ENCODE results near the gene FCHSD2.
"Not testable (repeated sequence)": the region's sequence is repeated elsewhere in the genome, so short reads cannot be mapped to it uniquely, and the experiment has no call there.

The FCHSD2 gene

DNA sequence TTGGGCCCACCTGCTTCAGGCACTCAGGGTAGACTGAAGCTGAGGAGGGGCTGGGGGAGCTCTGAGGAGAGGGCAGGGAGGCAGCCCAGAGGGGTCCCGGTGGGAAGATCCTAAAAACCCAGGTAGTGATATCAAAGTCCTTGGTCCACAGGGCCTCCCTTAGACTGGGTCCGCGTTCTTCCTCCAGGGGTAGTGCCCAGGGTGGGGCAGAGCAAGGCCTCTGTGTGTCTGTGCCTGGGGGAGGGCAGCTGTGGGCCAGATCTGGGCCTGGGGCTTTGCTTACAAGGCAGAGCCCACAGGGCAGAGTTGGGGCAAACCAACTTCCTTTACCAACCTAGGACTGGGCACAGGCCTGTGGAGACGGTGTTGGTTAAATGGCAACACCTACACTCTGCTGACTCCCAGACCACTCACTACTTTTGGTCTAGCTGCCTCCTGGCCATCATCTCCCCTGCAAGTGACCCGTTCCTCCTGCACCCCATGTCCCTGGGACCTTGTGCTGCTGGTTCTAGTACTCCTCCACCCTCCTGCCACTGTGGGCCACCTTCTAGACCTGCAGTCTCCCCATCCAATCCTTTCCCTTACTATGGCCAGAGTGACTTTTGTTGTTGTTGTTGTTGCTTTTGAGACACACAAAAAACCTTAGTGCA is 312.1 kb downstream of the FCHSD2 start:
- no peak for DNase-seq

DNA sequence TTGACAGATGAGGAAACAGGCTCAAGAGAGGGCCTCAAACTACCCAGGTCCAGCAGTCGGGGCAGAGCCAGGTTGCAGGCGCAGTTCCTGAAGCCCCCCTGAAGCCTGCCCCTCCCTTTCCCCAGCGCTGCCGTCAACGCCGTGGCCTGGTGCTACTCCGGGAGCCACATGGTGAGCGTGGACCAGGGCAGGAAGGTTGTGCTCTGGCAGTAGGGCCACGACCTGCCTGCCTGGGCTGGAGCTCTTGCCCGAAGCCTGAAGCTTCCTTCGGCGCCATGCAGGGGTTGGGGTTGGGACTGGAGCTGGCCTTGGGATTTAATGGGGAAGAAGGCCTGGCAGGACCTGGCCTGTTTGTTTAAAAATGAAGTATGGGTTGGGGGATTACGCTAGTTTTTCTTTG is 312.9 kb downstream of the FCHSD2 start:
- DNase-seq: no peak

DNA sequence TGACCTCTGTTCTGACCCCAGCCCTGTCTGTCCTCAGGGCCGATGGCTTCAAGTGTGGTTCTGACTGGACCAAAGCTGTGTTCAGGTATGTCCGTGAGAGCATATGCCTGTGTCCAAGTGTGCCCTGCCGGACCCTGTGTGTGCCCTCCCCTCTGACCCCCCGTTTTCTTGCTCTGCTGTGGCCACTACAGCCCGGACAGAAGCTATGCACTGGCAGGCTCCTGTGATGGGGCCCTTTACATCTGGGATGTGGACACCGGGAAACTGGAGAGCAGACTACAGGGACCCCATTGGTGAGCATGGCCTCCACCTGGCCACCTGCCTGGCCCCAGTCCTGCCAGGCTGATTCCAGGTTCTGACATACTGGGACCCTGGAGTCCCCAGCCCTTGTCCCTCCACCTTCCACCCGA is 313.4 kb downstream of the FCHSD2 start:
- DNase-seq: no peak

DNA sequence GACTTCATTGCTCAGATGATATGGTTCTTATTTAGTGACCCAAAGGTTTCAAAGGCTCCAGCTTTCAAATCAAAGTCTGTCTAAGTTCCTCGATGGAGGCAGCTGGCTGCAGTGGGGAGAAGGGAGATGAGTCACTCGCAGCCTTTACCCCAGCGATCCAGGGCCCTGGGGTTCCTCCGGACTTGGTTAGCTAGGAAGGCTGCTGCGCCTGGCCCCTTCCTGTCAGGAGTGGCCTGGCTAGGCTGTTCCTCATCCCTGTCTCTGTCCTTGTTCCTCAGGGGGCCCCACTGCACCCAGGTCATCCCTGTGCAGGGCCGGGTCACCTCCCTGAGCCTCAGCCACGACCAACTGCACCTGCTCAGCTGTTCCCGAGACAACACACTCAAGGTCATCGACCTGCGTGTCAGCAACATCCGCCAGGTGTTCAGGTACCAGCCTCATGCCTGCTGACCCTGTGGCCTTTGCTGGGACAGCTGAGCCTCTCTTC is 314.0 kb downstream of the FCHSD2 start:
- DNase-seq: no peak

DNA sequence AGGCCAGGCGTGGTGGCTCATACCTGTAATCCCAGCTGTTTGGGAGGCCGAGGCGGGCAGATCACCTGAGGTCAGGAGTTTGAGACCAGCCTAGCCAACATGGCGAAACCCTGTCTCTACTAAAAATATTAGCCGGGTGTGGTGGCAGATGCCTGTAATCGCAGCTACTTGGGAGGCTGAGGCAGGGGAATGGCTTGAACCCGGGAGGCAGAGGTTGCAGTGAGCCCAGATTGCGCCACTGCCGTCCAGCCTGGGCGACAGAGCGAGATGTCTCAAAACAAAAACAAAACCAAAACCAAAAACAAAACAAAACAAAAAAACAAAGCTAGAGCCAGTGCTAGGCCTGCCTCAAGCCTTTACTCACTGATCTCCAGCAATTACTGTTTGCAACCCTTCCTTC is 314.5 kb downstream of the FCHSD2 start:
- not testable (repeated sequence) for DNase-seq

DNA sequence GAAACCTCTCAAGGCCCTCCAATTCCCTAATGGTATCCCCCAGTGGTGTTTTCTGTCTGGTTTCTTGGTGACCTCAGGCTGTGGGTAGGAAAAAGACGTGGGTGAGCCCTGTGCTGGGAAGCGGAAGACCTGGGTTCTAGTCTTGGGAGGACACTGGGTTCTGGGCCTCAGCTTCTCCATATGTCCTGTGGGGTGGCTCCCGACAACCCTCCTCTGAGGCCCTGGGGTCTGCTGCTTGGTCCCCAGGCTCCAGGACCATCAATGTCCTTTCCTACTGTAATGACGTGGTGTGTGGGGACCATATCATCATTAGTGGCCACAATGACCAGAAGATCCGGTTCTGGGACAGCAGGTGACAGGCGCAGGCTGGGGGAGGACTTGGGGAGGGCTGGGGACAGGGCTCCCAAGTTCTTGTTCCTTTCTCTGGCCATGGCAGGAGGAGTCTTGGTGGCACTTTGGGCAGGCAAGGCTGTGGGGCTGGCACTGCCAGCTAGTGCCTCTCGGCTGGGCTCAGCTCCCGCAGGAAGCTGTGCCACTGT is 315.1 kb downstream of the FCHSD2 start:
- DNase-seq: no peak

DNA sequence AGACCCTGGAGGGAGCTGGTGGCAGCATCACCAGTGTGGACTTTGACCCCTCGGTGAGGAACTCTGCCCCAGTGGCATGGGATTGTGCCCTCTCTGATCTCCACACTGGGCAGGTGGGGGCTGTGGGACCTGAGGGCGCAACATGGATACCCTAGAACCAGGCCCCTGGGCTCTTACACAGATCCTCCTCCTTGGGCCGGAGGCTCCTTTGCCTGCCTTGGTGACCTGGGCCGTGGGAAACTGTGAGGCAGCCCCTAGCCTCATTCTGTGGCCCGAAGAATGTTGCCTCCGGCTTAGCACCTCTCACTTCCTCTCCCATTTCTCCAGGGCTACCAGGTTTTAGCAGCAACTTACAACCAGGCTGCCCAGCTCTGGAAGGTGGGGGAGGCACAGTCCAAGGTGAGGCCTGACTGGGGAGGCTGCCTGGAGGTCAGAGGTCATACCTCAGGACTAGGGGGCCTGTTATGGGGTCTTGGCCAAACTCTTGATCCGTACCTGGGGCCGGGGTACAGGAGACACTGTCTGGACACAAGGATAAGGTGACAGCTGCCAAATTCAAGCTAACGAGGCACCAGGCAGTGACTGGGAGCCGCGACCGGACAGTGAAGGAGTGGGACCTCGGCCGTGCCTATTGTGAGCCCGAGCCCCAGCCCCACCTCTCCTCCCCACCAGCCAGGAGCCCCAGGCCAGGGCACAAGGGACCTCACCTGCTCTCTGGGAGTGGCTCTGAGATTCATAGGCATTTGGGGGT is 315.8 kb downstream of the FCHSD2 start:
- no peak for DNase-seq

DNA sequence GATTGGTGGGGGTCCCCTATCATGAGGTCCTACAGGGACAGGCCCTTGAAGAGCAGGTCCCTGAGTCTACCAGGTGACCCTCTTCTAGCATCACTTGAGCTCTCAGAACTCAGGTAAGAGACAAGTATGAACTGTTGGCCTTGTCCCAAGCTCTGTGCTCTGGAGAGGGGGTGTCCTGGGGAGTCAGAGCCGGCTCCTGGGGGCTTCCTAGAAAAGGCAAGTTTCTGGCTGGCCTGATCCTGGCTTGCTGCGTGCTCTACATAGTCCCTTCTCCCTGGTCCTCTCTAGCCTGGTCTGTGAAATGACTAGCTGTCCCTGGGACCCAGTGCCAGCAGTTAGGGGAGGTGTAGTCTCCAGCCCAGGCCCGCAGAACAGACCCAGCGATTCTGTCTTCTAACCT is 316.5 kb downstream of the FCHSD2 start:
- DNase-seq: no peak

DNA sequence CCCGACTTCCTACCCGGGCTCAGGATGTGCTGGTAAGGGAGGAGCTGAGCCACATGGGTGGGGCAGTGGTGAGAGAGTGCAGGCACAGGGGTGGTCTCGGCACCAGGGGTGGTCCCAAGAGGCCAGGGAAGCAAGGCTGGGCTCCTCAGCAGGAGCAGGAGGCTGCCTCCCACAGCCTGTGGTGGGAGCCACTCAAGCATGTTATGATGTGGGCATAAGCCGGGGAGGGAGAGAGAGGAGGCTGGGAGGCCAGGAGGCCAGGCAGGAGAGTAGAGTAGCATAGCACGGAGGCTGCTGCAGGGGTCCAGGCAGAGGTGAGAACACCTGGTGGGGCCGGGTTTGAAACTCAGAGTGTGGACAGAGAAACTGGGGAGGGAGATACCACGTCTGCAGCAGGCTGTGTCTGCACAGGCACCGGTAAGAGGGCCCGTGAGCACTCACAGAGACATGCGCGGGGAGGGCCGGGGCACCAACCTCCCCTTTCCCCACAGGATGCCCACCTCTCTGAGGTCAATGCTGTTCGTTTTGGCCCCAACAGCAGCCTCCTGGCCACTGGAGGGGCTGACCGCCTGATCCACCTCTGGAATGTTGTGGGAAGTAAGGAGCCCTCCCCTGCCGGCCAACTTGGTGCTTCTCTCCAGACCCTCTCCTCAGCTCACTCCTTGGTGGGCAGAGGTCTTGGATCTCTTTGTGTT is 317.2 kb downstream of the FCHSD2 start:
- DNase-seq: no peak

DNA sequence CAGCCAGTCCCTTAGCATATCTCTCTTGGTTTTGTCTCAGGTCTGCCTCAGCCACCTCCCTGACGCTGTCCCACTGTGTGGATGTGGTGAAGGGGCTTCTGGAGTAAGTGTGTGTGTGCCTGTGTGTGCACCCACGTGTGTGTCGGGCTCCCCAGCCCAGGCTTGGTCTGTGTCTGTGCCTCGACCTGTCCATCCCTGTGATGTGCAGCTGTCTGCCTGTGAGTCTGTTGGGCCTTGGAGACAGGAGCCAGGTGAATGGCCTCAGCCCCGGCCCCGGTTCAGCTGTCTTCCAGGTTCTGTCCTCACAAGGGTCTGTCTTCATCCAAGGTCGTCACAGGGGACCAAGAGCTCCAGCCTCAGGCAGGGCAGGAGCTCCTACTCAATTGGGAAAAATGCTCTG is 318.1 kb downstream of the FCHSD2 start:
- no peak for DNase-seq

DNA sequence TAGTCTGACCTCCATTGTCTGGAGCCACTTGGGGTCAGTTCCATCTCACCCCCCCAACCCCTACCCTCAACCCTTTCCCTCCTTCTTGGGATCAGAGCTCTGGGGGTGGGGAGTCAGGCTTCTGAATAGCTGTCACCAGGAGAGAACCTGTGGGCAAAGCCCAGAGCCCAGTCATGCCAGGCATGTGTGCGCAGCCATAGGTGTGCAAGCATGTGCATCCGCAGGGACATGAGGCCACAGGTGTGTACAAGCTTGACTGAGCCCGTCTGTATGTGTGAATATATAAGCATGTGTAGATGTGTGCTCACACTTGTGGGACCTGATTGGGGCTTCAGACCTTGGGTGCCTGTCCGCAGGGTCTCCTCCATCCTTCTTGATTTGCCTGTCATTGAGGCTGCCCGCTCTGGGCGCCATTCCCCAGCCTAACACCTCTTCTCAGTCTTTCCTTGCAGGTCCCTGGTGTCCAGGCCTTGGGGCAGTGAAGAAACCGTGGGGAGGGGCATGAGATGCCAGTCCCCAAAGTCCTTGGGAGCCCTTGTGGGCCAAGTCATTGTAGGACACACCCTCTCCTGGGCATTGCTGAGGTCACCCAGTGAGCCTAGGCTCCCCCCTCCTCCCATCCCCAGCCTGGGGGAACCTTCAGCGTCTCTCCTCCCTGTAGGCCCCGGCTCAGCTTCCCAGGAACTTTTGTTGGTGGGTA is 318.9 kb downstream of the FCHSD2 start:
- no peak for DNase-seq

DNA sequence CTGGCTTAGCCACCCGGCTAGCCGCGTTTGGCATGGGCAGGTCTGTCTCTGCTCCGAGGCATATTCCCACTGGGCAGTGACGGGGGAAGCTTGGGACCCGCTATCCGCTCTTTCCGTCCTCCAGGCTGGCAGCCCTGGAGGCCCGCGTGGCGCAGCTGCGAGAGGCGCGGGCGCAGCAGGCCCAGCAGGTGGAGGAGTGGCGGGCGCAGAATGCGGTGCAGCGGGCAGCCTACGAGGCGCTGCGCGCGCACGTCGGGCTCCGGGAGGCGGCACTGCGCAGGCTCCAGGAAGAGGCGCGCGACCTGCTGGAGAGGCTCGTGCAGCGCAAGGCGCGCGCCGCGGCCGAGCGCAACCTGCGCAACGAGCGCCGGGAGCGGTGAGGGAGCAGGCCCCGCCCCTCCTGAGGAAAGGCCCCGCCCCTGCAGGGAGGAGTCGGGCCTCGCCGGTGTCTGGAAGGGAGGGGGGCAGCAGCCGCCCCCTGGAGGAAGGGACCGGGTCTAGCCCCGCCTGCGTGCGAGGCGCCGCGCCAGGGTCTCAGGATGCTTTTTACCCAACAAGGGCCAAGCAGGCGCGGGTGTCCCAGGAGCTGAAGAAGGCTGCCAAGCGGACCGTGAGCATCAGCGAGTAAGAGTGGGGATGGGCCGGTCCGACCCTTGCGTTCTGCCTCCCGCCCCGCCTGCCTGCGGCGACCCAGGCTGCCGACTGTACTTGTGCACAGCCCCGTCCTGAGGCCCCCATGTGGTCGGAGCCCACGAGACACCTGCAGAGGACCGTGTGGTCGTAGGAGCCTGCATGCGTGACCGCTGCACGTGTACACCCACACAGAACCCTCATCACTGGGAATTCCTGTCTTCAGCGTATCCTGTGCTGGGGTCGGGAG is 320.0 kb downstream of the FCHSD2 start:
- DNase-seq: no peak

DNA sequence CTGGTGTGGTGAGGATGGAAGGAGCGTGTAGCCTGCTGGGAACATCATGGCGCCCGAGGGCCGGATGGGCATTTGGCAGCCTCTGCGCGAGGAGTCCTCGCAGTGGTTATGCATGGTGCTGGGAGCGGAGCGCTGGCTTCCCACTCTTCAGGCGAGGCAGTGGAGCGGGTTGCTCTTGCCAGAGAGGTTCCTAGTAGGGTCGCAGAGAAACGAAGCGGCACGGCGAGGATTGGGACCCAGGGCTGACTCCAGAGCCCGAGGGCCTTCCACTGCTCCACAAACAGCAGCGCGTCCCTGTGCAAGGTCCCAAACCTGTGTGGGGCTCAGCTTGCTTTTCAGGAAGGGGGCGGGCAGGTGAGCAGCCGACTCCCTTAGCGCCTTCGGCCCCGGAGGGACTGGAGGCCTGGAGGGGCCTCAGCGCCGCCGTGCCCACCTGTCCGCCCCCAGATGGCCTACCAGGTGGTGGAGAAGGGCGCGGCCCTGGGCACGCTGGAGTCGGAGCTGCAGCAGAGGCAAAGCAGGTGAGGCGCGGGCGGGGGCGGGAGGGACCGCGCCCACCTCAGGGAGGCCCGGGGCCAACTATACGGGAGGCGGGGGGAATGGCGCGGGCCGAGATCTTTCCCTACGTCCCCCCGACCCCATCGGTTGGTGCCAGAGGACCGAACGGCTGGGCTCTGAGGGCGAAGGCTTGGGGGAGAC is 320.7 kb downstream of the FCHSD2 start:
- no peak for DNase-seq

DNA sequence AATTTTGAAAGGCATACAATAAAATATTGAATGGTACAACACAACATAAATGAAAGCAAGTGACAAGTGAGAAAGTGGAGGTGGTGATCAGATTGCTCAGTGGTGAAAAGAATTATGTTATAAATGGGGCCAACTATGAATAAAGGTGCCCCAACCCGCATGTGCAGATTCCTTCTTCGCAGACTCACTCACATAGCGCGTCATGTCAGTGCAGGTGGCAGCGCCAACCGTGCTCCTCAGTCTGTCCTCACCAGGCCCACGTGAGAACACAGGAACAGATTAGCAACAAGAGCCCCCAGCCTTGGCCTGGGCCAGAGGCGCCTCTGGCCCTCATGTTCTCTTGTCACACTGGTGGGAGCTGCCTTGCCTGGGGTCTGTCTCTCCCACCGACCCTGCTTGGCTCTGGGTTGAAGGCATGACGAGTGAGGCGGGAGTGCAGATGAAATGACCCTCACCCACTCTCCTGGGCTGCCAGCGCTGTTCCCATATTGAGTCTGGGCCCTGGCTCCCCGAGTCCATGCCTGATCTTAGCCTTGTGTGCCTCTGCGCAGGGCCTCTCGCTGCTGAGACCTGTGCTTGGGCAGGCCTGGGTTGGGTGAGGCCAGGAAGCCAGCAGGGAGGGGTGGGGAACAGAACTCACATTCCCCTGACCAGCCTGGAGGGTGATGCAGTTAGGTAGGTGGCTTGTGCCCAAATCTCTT is 321.5 kb downstream of the FCHSD2 start:
- DNase-seq: no peak

DNA sequence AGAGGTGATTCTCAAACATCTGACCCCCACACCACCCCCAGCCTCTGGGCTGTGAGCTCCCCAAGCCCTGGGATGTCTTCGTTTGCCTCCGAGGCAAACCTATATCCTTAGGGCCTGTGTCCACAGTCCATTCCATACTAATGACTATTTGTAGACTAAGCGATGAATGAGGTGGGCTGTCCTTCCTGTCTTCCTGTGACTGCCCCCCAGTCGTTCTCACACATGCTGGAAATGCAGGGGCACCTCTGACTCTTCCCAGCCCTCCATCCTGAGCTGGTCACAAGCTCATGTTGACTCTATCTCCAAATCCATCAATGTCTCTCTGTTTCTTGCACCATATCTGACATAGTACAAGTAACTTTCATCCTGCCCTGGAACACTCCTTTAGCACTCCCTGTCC is 323.1 kb downstream of the FCHSD2 start:
- DNase-seq: no peak

DNA sequence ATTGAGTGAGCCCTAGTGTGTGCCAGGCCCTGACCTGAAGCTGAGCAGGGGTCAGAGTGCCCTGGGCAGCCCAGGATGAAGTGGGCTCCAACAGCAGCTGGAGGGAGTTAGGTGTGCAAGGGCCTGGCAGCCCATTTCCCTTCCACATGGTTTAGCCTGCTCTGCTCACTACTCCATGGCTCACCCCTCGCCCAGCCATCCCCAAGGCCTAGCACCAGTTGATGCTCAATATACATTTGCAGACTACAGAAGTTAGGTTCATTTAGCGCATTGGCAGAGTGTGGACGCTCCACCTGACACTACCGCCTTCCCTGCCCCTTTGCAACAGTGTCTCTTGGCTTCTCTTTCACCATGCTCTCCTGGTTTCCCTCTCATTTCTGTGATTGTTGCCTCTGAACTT is 324.2 kb downstream of the FCHSD2 start:
- DNase-seq: no peak

DNA sequence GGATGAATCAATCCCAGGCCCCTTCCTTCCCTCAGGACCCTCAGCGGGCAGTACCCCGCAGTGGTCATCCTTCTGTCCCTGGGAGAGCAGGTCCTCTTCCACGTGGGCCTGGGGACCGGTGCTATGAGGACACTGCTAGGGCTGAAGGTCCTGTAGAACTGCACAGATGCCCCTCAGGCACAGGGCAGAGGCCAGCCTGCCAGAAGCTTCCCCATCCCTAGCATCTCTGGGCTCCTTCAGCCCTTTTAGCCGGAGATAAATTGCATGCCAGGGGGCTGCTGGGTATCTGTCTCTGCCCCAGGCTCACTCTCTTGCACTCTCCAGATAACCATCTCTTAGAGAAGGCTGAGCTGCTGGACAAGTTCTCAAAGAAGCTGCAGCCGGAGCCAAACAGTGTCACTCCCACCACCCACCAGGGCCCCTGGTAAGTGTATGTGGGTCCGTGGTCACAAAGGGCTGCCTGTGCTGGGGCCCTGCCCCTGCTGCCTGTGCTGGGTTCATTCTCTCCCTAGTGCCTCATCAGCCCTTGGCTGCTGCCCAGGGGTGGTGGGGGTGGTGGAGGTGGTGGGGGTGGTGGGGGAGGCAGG is 325.6 kb downstream of the FCHSD2 start:
- no peak for DNase-seq

DNA sequence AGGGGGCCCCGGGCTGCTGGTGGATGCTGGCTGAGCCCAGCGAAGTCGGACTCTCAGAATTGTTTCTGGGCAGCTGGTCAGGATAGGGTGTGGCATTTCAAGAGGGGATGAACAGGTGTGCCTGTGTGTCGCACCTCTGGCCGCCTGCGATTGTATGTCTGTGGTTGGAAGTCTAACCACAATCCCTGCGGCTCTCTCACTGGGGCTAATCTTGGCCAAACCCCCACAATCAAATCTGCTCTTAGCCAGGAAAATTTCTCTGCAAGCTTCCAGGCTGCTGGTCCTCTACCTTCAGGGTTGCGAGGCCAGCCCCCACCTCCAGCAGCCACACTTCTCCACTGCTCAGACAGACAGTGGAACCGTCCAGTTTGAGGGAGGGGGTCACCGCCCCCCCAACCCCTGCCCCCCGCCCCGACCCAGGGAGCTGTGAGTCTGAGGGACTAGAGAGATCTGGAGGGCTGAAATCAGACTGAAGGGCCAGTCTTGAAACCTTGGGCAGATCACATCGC is 327.0 kb downstream of the FCHSD2 start:
- no peak for DNase-seq

DNA sequence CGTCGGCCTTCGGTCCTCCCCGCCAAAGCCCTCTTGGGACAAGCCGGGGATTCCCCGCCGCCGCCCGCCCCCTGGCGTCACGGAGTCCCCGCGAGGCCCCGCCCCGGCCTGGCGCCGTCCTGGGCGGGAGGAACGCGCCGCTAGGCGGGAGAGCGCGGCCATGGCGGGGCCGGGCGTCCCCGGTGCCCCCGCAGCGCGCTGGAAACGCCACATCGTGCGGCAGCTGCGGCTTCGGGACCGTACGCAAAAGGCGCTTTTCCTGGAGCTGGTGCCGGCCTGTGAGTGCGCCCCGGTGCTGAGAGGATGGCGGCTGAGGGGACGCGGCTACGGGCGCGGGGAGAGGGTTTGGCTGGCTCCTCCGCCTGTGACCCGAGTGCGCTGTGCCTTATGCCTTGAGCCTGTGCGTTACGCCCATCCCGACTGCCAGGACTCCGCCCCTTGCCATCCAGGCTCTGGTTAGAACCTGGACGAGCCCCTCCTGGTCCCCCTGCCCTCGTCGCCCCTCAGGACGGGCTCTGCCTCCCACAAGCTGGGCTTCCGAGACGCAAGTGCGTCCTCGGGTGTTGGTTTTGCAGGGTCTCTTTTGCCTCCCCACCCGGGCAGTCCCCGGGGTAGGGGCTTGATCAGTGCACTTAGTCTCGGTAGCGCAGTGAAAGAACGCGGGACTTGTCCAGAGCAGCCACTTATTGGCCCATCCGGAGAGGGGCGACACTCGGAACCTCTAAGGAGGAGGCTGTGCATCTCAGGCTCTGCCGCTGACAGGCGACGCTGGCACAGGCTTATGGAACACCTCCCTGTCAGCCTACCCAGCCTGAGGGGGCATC is 327.6 kb downstream of the FCHSD2 start, which contains the start of gene ATG16L2:
TSS of gene ATG16L2 (plus strand) at position 126 of the 824 bp plus-strand sequence. CDS start at position 161, 35 bp downstream.
- no peak for DNase-seq
